ENCODE data around the gene EPC2. TPM values are rescaled to one million over a fixed set of nuclear protein-coding genes. Genes with fewer than 3 reads are reported as not detected.

The EPC2 gene
- total and polyA plus RNA-seq, 2 of the 8 experiments (the other 6 are each of a cell fraction or from before 2014, with no cell fraction given): 16.1 to 25.7 TPM

GRCh38 chr2:148829618-148830017 lies 185.1 kb downstream of the EPC2 start:
- Histone ChIP-seq H2BK12ac (ENCODE audit: low read depth, low read length) (no peak overlapping the region), H3K27ac (ENCODE audit: low read depth, low read length) (no peak overlapping the region), H2AFZ (ENCODE audit: low read length) (no peak overlapping the region), H4K8ac (ENCODE audit: extremely low read depth, insufficient read depth, low read length) (no peak overlapping the region), H3K23ac (ENCODE audit: insufficient read length) (no peak overlapping the region), H3K79me2 (ENCODE audit: control insufficient read depth in 1 of 2, insufficient read depth in 2 of 2, low read length in 2 of 2) (no peaks in the 10 kb centered on the region), H4K20me1 (replicated peaks in 1 of 2; ENCODE audit: control insufficient read depth in 1 of 2, insufficient read depth in 2 of 2, low read length in 2 of 2) (no peaks in the 10 kb centered on the region), H2BK20ac (ENCODE audit: low read length) (no peak overlapping the region), H3K23me2 (ENCODE audit: low read depth, low read length) (no peaks in the 10 kb centered on the region; the same call in 1 of the 2 replicates), H3K27me3 (replicated peaks in 1 of 4; ENCODE audit: control insufficient read depth in 3 of 4, extremely low read depth in 1 of 4, insufficient read depth in 3 of 4, low read length in 3 of 4) (no peaks in the 10 kb centered on the region), H2BK120ac (replicated peaks; ENCODE audit: low read depth, low read length) (no peak overlapping the region), H2BK5ac (ENCODE audit: low read depth, low read length) (no peak overlapping the region), H3K79me1 (ENCODE audit: low read depth, low read length) (no peaks in the 10 kb centered on the region), H3K9ac (replicated peaks in 1 of 4; ENCODE audit: extremely low read depth in 1 of 4, low read depth in 3 of 4, low read length in 3 of 4) (no peak overlapping the region), H3K18ac (ENCODE audit: extremely low read depth, low read length) (no peak overlapping the region), H3K36me3 (ENCODE audit: control insufficient read depth in 2 of 4, insufficient read depth in 4 of 4, low read length in 3 of 4) (no peaks in the 10 kb centered on the region), H3K4me2 (ENCODE audit: insufficient read depth in 1 of 2, low read depth in 2 of 2, low read length in 2 of 2) (no peak overlapping the region), H2AK5ac (ENCODE audit: low read depth, low read length) (no peak overlapping the region), H4K91ac (replicated peaks; ENCODE audit: insufficient read length, low read length) (no peak overlapping the region), H3K56ac (replicated peaks; ENCODE audit: insufficient read length, low read depth, low read length) (no peak overlapping the region), H3K4me3 (ENCODE audit: extremely low read depth in 1 of 4, insufficient read depth in 2 of 4, low read depth in 3 of 4, low read length in 4 of 4) (no peak overlapping the region), H3K9me3 (ENCODE audit: insufficient read depth in 2 of 2, low read depth in 1 of 2, low read length in 1 of 2) (no peaks in the 10 kb centered on the region), H3K14ac (ENCODE audit: insufficient read length) (no peak overlapping the region), H4K5ac (ENCODE audit: insufficient read length, low read depth, low read length) (no peak overlapping the region), H3K4me1 (replicated peaks in 1 of 4; ENCODE audit: control insufficient read depth in 3 of 4, insufficient read depth in 4 of 4, low read length in 3 of 4) (peaks cover 0 to 5% (median 0%) of the 10 kb centered on the region in 4 experiments; a peak in 3 of 7 replicates), H3K4ac (replicated peaks; ENCODE audit: insufficient read length, low read depth, low read length) (no peak overlapping the region), H2BK15ac (ENCODE audit: low read length) (peak overlapping the region; percentile 14; the same call in 1 of the 2 replicates)
- POLR2A ChIA-PET (ENCODE audit: partially characterized antibody): interaction anchor here (0.6 to 1.5 kb wide), 2 partner anchors 9 to 111 kb away, joined by 3 read pairs; no protein-coding TSS in a partner anchor
- FAIRE-seq: no peak
- WGBS, 2 experiments (ENCODE audit: extremely low coverage in 1 of 2, insufficient coverage in 1 of 2, insufficient read length in 1 of 2, insufficient replicate concordance in 2 of 2, low coverage in 1 of 2, low lambda C conversion rate in 2 of 2, missing lambda C conversion rate in 1 of 2): 94% methylated on average over 3 of the region's 3 CpGs; no CpG with 5 or more reads in 1 of the 2 experiments
- DNase-seq (ENCODE audit: low read depth in 1 of 2, low spot score in 2 of 2): no peak
- CTCF ChIA-PET (ENCODE audit: partially characterized antibody): interaction anchor here (1.1 to 6.6 kb wide), 5 partner anchors 11 to 149 kb away, joined by 3 to 47 read pairs (median 5); no protein-coding TSS in a partner anchor
- no peak for TF ChIP-seq NANOG (IDR thresholded peaks at IDR 0.05; ENCODE audit: insufficient read depth, low read depth, low read length, poor library complexity, severe bottlenecking)

All from H1 (cell line).